ENCODE results near the gene DVL2. TPM values are rescaled to one million over a fixed set of nuclear protein-coding genes. Genes with fewer than 3 reads are reported as not detected.
A peak's percentile ranks its signal among the peaks of the same experiment; 100 is the strongest.

The DVL2 gene
- total and polyA plus RNA-seq, 2 of the 13 experiments (the other 11 are each of a cell fraction or from before 2014, with no cell fraction given) = 5.7 to 38.2 TPM

GRCh38 chr17:7239091-7240027, 5.0 kb upstream of the DVL2 start, which contains the start of gene PHF23 (continued):
- TF ChIP-seq ZBTB43 (CRISPR knock-in tag; conservative IDR thresholded peaks at IDR 0.05) (no peak), NFIB (CRISPR knock-in tag; IDR thresholded peaks at IDR 0.05; ENCODE audit: borderline replicate concordance) (no peak), ZNF136 (CRISPR knock-in tag; IDR thresholded peaks at IDR 0.05; ENCODE audit: low read depth) (no peak), NFYC (CRISPR knock-in tag; IDR thresholded peaks at IDR 0.05) (peak; percentile 50; the same call in 1 of the 2 replicates), DR1 (CRISPR knock-in tag; IDR thresholded peaks at IDR 0.05) (0 out of 2 replicates have a peak, but pooled peaks have one; percentile 36), ZNF883 (CRISPR knock-in tag; IDR thresholded peaks at IDR 0.05; ENCODE audit: not compliant biosample characterization) (peak; percentile 41), SSRP1 (CRISPR knock-in tag; IDR thresholded peaks at IDR 0.05) (0 out of 2 replicates have a peak, but pooled peaks have one; percentile 44), ZNF746 (CRISPR knock-in tag; IDR thresholded peaks at IDR 0.05) (peak; percentile 94), SAFB2 (CRISPR knock-in tag; IDR thresholded peaks at IDR 0.05; ENCODE audit: borderline replicate concordance, low read depth) (peak; percentile 89; the same call in 1 of the 2 replicates), ZKSCAN5 (CRISPR knock-in tag; IDR thresholded peaks at IDR 0.05) (no peak), RFXAP (CRISPR knock-in tag; IDR thresholded peaks at IDR 0.05; ENCODE audit: borderline replicate concordance) (0 out of 2 replicates have a peak, but pooled peaks have one; percentile 46), MED8 (CRISPR knock-in tag; IDR thresholded peaks at IDR 0.05; ENCODE audit: insufficient replicate concordance) (no peak), RBM22 (optimal IDR thresholded peaks at IDR 0.05; ENCODE audit: low read length) (no peak), NR2C2 (CRISPR knock-in tag; IDR thresholded peaks at IDR 0.05; ENCODE audit: borderline replicate concordance) (peak; percentile 88), SP4 (CRISPR knock-in tag; IDR thresholded peaks at IDR 0.05) (peak; percentile 61; the same call in 1 of the 2 replicates), ZKSCAN8 (CRISPR knock-in tag; IDR thresholded peaks at IDR 0.05; ENCODE audit: borderline replicate concordance) (0 out of 2 replicates have a peak, but pooled peaks have one; percentile 63), HNRNPLL (IDR thresholded peaks at IDR 0.05; ENCODE audit: low read depth, low read length, poor library complexity, severe bottlenecking) (peak; percentile 97), ARNT2 (CRISPR knock-in tag; IDR thresholded peaks at IDR 0.05; ENCODE audit: low read depth) (peak; percentile 56; the same call in 1 of the 2 replicates)
- TF ChIP-seq, protein P1, sequence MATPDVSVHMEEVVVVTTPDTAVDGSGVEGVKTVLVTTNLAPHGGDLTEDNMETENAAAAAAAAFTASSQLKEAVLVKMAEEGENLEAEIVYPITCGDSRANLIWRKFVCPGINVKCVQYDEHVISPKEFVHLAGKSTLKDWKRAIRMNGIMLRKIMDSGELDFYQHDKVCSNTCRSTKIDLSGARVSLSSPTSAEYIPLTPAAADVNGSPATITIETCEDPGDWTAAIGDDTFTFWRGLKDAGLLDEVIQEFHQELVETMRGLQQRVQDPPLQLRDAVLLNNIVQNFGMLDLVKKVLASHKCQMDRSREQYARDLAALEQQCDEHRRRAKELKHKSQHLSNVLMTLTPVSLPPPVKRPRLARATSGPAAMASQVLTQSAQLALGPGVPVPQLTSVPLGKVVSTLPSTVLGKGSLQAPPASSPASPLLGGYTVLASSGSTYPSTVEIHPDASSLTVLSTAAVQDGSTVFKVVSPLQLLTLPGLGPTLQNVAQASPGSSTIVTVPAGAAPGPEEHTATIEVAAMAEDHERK (CRISPR knock-in tag; IDR thresholded peaks at IDR 0.05; ENCODE audit: low read depth) = no peak
- TF ChIP-seq, protein P2, sequence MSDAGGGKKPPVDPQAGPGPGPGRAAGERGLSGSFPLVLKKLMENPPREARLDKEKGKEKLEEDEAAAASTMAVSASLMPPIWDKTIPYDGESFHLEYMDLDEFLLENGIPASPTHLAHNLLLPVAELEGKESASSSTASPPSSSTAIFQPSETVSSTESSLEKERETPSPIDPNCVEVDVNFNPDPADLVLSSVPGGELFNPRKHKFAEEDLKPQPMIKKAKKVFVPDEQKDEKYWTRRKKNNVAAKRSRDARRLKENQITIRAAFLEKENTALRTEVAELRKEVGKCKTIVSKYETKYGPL (CRISPR knock-in tag; IDR thresholded peaks at IDR 0.05) = no peak
- TF ChIP-seq, protein P3, sequence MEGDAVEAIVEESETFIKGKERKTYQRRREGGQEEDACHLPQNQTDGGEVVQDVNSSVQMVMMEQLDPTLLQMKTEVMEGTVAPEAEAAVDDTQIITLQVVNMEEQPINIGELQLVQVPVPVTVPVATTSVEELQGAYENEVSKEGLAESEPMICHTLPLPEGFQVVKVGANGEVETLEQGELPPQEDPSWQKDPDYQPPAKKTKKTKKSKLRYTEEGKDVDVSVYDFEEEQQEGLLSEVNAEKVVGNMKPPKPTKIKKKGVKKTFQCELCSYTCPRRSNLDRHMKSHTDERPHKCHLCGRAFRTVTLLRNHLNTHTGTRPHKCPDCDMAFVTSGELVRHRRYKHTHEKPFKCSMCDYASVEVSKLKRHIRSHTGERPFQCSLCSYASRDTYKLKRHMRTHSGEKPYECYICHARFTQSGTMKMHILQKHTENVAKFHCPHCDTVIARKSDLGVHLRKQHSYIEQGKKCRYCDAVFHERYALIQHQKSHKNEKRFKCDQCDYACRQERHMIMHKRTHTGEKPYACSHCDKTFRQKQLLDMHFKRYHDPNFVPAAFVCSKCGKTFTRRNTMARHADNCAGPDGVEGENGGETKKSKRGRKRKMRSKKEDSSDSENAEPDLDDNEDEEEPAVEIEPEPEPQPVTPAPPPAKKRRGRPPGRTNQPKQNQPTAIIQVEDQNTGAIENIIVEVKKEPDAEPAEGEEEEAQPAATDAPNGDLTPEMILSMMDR (CRISPR knock-in tag; IDR thresholded peaks at IDR 0.05) = no peak
- TF ChIP-seq, protein P4, sequence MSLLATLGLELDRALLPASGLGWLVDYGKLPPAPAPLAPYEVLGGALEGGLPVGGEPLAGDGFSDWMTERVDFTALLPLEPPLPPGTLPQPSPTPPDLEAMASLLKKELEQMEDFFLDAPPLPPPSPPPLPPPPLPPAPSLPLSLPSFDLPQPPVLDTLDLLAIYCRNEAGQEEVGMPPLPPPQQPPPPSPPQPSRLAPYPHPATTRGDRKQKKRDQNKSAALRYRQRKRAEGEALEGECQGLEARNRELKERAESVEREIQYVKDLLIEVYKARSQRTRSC (CRISPR knock-in tag; IDR thresholded peaks at IDR 0.05; ENCODE audit: low read depth) = no peak

All from HepG2 (cell line).